T-helper 1 cell treated with Interleukin-12 subunit alpha and Interleukin-12 subunit beta and Interleukin-4 antibody, amounts not matched to agents 30 ng/mL and 1 ng/mL, for 36 hours (primary cell): ENCODE data around the gene ARSD. TPM values are rescaled to one million over a fixed set of nuclear protein-coding genes. Genes with fewer than 3 reads are reported as not detected.

ENCODE experiments used
- intact Hi-C: fragments of 100-400 bp; cut with micrococcal nuclease; formaldehyde crosslinking; loops from one replicate; pipeline ENCODE4 v1.15.1; 2024
- total RNA-seq: library from RNA; stranded (reverse); gene quantifications from 2 replicates; pipeline ENCODE4 v1.2.3, GENCODE V29; 2022

Gene ARSD
- total RNA-seq, 1 donor from 2014 or later: 4.1 TPM

- intact Hi-C loops: no loop called here
Measured at GRCh38 chrX:2855761-2856160, 73.4 kb downstream of the ARSD start.

DNA sequence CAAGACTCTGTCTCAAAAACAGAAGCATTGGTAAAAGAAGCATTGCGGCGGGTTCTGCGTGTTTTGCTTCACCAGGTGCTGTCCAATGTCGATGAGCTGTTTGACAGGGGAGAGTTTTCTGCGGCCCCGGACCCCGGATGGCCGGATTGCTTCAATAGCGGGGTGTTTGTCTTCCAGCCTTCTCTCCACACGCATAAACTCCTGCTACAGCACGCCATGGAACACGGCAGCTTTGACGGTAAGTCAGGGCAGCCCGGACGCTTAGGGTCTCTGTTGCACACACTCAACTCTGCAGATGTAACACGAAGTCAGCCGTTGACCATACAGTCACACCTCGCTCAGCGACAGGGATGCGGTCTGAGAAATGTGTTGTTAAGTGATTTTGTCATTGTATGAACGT, 74.2 kb downstream of the ARSD start:
- intact Hi-C loops: no loop called here

Other genes starting within 250 kb of the ARSD start
- 338 and 344 TPM in 2 replicates for gene CD99, start 238.0 kb downstream of the ARSD start, total RNA-seq
- 0.12 and 0.95 TPM in 2 replicates for gene XG, start 177.3 kb downstream of the ARSD start, total RNA-seq
- gene GYG2, start 100.4 kb downstream of the ARSD start, total RNA-seq: not detected in 2 replicates
- gene ARSH, start 77.2 kb upstream of the ARSD start, total RNA-seq: not detected in 2 replicates
- gene ARSF, start 112.1 kb upstream of the ARSD start, total RNA-seq: not detected in 2 replicates